HEK293 (cell line): ENCODE data around the gene GALNT2.

ENCODE experiments used
- GLIS1 ChIP-seq: fragments of 450-650 bp; formaldehyde crosslinking; IDR thresholded peaks from 2 replicates; pipeline ENCODE4 v1.5.1; 2016; ENCODE audit warnings: missing biosample characterization, missing genetic modification characterization
- MEIS1 ChIP-seq: sonication (generic); formaldehyde crosslinking; IDR thresholded peaks from 2 replicates; pipeline ENCODE4 v1.8.1; 2022; ENCODE audit warnings: missing genetic modification reagents, mild to moderate bottlenecking, borderline replicate concordance
- PRDM1 ChIP-seq: fragments of 450-650 bp; formaldehyde crosslinking; IDR thresholded peaks from 2 replicates; pipeline ENCODE4; 2016; ENCODE audit warnings: missing biosample characterization, missing genetic modification characterization
- PRDM6 ChIP-seq: fragments of 450-650 bp; formaldehyde crosslinking; IDR thresholded peaks from 2 replicates; pipeline ENCODE4 v1.5.1; 2017; ENCODE audit warnings: missing biosample characterization, missing genetic modification characterization
- REPIN1 ChIP-seq: fragments of 450-650 bp; formaldehyde crosslinking; IDR thresholded peaks from 2 replicates; pipeline ENCODE4 v1.5.1; 2017; ENCODE audit warnings: missing biosample characterization, missing genetic modification characterization, low read depth
- ZBTB21 ChIP-seq: fragments of 450-650 bp; formaldehyde crosslinking; IDR thresholded peaks from 2 replicates; pipeline ENCODE4 v1.5.1; 2017; ENCODE audit warnings: missing biosample characterization, missing genetic modification characterization
- ZFP41 ChIP-seq: fragments of 450-650 bp; formaldehyde crosslinking; IDR thresholded peaks from 2 replicates; pipeline ENCODE4 v1.5.1; 2016; ENCODE audit warnings: missing biosample characterization, missing genetic modification characterization, borderline replicate concordance
- ZNF16 ChIP-seq: fragments of 450-650 bp; formaldehyde crosslinking; IDR thresholded peaks from 2 replicates; pipeline ENCODE4 v1.5.1; 2016; ENCODE audit warnings: low read depth, missing biosample characterization, missing genetic modification characterization
- ZNF18 ChIP-seq: fragments of 450-650 bp; formaldehyde crosslinking; IDR thresholded peaks from 2 replicates; pipeline ENCODE4 v1.5.1; 2016; ENCODE audit warnings: missing biosample characterization, missing genetic modification characterization
- ZNF214 ChIP-seq: fragments of 450-650 bp; formaldehyde crosslinking; IDR thresholded peaks from 2 replicates; pipeline ENCODE4 v1.5.1; 2017; ENCODE audit warnings: missing biosample characterization, mild to moderate bottlenecking, missing genetic modification characterization, borderline replicate concordance
- ZNF248 ChIP-seq: fragments of 450-650 bp; formaldehyde crosslinking; IDR thresholded peaks from 2 replicates; pipeline ENCODE4 v1.5.1; 2017; ENCODE audit warnings: missing biosample characterization, missing genetic modification characterization
- ZNF280C ChIP-seq: fragments of 450-650 bp; formaldehyde crosslinking; IDR thresholded peaks from 2 replicates; pipeline ENCODE4 v1.5.1; 2016; ENCODE audit warnings: missing biosample characterization, missing genetic modification characterization
- ZNF350 ChIP-seq: fragments of 450-650 bp; formaldehyde crosslinking; IDR thresholded peaks from 2 replicates; pipeline ENCODE4 v1.5.0; 2017; ENCODE audit warnings: missing biosample characterization, mild to moderate bottlenecking, missing genetic modification characterization
- ZNF394 ChIP-seq: fragments of 450-650 bp; formaldehyde crosslinking; IDR thresholded peaks from 2 replicates; pipeline ENCODE4 v1.5.1; 2016; ENCODE audit warnings: missing biosample characterization, missing genetic modification characterization, mild to moderate bottlenecking, moderate library complexity, borderline replicate concordance
- ZNF416 ChIP-seq: fragments of 450-650 bp; formaldehyde crosslinking; IDR thresholded peaks from 2 replicates; pipeline ENCODE4 v1.5.1; 2016; ENCODE audit warnings: missing biosample characterization, missing genetic modification characterization
- ZNF513 ChIP-seq: fragments of 450-650 bp; IDR thresholded peaks from 2 replicates; pipeline ENCODE4 v1.5.1; 2018; ENCODE audit warnings: missing biosample characterization, missing genetic modification characterization
- ZNF558 ChIP-seq: fragments of 450-650 bp; formaldehyde crosslinking; IDR thresholded peaks from 2 replicates; pipeline ENCODE4 v1.5.1; 2016; ENCODE audit warnings: missing biosample characterization, missing genetic modification characterization
- ZNF610 ChIP-seq: fragments of 450-650 bp; formaldehyde crosslinking; IDR thresholded peaks from 2 replicates; pipeline ENCODE4 v1.5.1; 2016; ENCODE audit warnings: missing biosample characterization, missing genetic modification characterization, borderline replicate concordance
- ZNF626 ChIP-seq: fragments of 450-650 bp; sonication (Bioruptor Pico); formaldehyde crosslinking; IDR thresholded peaks from 2 replicates; pipeline ENCODE4 v1.5.1; 2018; ENCODE audit warnings: missing biosample characterization, missing genetic modification characterization, inconsistent platforms
- ZNF707 ChIP-seq: fragments of 450-650 bp; formaldehyde crosslinking; IDR thresholded peaks from 2 replicates; pipeline ENCODE4 v1.5.1; 2016; ENCODE audit warnings: missing biosample characterization, missing genetic modification characterization
- ZNF747 ChIP-seq: fragments of 450-650 bp; formaldehyde crosslinking; IDR thresholded peaks from 2 replicates; pipeline ENCODE4 v1.5.1; 2016; ENCODE audit warnings: missing biosample characterization, missing genetic modification characterization
- ZSCAN18 ChIP-seq: fragments of 450-650 bp; formaldehyde crosslinking; IDR thresholded peaks from 2 replicates; pipeline ENCODE4 v1.5.1; 2016; ENCODE audit warnings: missing biosample characterization, missing genetic modification characterization
- TF ChIP-seq, protein P1 (sequence below): fragments of 450-650 bp; formaldehyde crosslinking; IDR thresholded peaks from 2 replicates; pipeline ENCODE4 v1.5.1; 2016; ENCODE audit warnings: missing biosample characterization, missing genetic modification characterization
- TF ChIP-seq, protein P2 (sequence below): fragments of 450-650 bp; formaldehyde crosslinking; IDR thresholded peaks from 2 replicates; pipeline ENCODE4 v1.5.1; 2017; ENCODE audit warnings: missing biosample characterization, missing genetic modification characterization
- TF ChIP-seq, protein P3 (sequence below): fragments of 450-650 bp; formaldehyde crosslinking; IDR thresholded peaks from 2 replicates; pipeline ENCODE4 v1.5.1; 2016; ENCODE audit warnings: missing biosample characterization, missing genetic modification characterization
- TF ChIP-seq, protein P4 (sequence below): fragments of 450-650 bp; formaldehyde crosslinking; IDR thresholded peaks from 2 replicates; pipeline ENCODE4 v1.5.1; 2016; ENCODE audit warnings: missing biosample characterization, missing genetic modification characterization

GALNT2 gene

DNA sequence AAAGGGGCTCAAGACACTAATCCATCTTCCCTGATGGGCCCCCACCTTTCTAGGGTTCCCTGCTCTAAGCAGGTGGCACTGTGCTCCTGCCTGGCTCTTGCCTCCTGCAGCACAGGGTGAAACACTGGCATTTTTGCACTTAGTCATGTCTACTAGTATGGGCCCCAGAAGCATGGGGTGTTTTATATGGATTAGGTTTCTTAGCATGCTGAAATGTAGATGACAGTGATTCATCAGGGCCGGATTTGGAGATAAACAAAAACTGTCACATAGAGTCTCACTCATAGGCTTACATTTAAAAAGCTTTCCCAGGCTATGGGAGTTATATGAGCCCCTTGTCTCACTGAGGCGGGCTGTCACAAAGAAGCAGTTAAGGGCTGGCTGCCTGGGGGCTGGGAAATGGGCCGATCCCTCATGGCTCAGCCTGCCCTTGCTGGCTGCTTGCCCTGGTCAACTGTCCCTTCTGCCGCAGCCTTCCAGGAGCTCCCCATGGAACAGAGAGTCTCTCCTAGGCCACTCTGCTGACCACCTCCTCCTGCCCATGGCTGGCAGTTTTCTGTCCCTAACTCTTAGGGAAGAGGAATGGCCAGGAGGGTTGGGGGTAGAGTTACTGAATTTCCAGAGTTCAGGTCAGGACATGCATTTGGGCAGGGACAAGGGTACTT is 6.5 kb downstream of the GALNT2 start (continued):
- peak; percentile 10; the same call in 1 of the 2 replicates for TF ChIP-seq GLIS1 (tag by site-specific recombination)
- no peak for TF ChIP-seq ZNF214
- TF ChIP-seq ZNF747 (tag by site-specific recombination): no peak
- TF ChIP-seq ZNF707 (tag by site-specific recombination): no peak
- no peak for TF ChIP-seq ZNF394
- TF ChIP-seq ZNF626: no peak
- no peak for TF ChIP-seq ZNF248 (tag by site-specific recombination)
- TF ChIP-seq ZNF610: no peak
- no peak for TF ChIP-seq ZNF513 (tag by site-specific recombination)
- TF ChIP-seq ZNF558 (tag by site-specific recombination): no peak
- no peak for TF ChIP-seq ZNF16 (tag by site-specific recombination)
- TF ChIP-seq, protein P1, sequence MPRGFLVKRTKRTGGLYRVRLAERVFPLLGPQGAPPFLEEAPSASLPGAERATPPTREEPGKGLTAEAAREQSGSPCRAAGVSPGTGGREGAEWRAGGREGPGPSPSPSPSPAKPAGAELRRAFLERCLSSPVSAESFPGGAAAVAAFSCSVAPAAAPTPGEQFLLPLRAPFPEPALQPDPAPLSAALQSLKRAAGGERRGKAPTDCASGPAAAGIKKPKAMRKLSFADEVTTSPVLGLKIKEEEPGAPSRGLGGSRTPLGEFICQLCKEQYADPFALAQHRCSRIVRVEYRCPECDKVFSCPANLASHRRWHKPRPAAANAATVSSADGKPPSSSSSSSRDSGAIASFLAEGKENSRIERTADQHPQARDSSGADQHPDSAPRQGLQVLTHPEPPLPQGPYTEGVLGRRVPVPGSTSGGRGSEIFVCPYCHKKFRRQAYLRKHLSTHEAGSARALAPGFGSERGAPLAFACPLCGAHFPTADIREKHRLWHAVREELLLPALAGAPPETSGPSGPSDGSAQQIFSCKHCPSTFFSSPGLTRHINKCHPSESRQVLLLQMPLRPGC (tag by site-specific recombination): peak; percentile 40; the same call in 1 of the 2 replicates
- no peak for TF ChIP-seq ZNF280C
- TF ChIP-seq PRDM1 (tag by site-specific recombination): no peak
- TF ChIP-seq ZNF416: no peak
- no peak for TF ChIP-seq MEIS1 (CRISPR knock-in tag)
- TF ChIP-seq, protein P2, sequence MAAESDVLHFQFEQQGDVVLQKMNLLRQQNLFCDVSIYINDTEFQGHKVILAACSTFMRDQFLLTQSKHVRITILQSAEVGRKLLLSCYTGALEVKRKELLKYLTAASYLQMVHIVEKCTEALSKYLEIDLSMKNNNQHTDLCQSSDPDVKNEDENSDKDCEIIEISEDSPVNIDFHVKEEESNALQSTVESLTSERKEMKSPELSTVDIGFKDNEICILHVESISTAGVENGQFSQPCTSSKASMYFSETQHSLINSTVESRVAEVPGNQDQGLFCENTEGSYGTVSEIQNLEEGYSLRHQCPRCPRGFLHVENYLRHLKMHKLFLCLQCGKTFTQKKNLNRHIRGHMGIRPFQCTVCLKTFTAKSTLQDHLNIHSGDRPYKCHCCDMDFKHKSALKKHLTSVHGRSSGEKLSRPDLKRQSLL (tag by site-specific recombination): no peak
- peak; percentile 58; the same call in 1 of the 2 replicates for TF ChIP-seq PRDM6 (tag by site-specific recombination)
- TF ChIP-seq, protein P3, sequence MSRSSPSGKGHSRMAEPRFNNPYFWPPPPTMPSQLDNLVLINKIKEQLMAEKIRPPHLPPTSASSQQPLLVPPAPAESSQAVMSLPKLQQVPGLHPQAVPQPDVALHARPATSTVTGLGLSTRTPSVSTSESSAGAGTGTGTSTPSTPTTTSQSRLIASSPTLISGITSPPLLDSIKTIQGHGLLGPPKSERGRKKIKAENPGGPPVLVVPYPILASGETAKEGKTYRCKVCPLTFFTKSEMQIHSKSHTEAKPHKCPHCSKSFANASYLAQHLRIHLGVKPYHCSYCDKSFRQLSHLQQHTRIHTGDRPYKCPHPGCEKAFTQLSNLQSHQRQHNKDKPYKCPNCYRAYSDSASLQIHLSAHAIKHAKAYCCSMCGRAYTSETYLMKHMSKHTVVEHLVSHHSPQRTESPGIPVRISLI (tag by site-specific recombination): no peak
- no peak for TF ChIP-seq REPIN1 (tag by site-specific recombination)
- no peak for TF ChIP-seq ZSCAN18
- TF ChIP-seq ZFP41 (tag by site-specific recombination): no peak
- TF ChIP-seq ZNF18 (tag by site-specific recombination): no peak
- no peak for TF ChIP-seq ZNF350 (tag by site-specific recombination)
- TF ChIP-seq, protein P4, sequence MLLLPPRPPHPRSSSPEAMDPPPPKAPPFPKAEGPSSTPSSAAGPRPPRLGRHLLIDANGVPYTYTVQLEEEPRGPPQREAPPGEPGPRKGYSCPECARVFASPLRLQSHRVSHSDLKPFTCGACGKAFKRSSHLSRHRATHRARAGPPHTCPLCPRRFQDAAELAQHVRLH: no peak
- no peak for TF ChIP-seq ZBTB21 (tag by site-specific recombination)
